HG03432 (cell line): ENCODE measurements around the gene ADAM17.
"Not testable (repeated sequence)": the region's sequence is repeated elsewhere in the genome, so short reads cannot be mapped to it uniquely, and the experiment has no call there.

Experiments used
- ATAC-seq: cut with Tn5 transposase; IDR thresholded peaks from one replicate; pipeline ENCODE4 v1.9.1; 2021; ENCODE audit warnings: mild to moderate bottlenecking, moderate library complexity; ENCODE audit not compliant: unreplicated experiment

The ADAM17 gene

DNA sequence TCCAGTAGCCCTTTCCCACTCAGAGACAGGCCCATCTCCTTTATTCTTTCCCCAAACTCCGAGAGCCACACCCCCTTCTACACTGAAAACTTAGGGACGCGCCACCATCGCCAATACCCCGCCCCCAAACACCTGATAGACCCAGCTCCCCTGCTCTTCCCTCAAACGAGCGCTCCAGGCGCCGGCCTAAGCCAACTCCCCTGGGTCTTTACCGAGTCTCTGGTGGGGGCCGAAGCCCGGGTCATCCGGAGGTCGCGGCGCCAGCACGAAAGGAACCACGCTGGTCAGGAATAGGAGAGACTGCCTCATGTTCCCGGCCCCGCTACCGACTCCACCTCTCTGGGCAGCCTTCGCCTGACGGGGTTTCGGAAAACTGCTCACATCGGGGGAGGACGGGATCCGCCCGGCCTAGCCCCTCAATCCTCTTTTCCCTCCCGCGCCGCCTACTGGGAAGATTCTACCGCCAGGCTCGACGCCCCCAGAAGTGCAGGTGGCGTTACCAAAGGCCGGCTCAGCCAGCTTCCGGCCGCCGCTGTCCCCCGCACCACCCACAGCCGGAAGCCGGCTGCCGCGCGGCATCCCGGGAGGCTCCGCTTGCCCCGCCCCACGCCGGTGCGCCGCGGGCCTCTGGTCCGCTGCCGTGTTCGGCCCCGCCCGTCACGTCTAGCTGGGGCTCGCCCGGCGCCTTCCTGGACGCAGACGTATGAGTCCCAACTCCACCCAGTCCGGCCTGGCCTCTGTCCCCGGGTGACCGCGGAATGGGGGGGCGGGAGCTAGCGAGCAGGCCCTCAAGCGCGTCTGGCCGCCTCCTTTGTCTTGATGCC is at the start of gene ADAM17:
Gene ADAM17, minus strand, starts transcription at position 534 of the 824 bp plus-strand sequence. Its CDS starts 225 bp downstream, at position 309.
- peak; percentile 90 for ATAC-seq

DNA sequence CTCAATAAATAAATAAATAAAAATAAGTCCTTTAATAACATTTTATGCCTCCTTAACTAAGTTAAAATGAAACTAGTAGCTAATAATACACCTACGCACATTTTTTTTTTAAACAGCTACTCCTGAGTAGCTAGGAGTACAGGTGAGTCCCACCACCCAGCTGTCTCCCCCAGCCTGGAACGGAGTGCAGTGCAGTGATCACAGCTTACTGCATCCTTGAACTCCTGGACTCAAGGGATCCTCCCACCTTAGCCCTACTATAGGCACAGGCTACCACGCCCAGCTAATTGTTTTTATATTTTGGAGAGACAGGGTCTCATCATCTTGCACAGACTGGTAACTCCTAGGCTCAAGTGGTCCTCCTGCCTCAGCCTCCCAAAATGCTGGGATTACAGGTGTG is 46.8 kb upstream of the ADAM17 start:
- ATAC-seq = no peak

DNA sequence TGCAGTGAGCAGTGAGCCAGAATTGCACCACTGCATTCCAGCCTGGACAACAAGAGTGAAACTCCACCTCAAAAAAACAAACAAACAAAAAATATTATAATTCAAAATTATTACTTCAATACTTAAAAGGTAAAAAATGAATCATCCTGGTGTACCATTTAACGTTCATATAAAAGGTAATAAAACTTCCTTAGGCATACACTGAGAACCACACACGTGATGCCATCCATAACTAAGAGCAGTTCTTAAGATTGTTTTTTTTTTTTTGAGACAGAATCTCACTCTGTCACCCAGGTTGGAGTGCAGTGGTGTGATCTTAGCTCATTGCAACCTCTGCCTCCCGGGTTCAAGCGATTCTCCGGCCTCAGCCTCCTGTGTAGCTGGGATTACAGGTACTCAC is 45.8 kb upstream of the ADAM17 start:
- no peak for ATAC-seq

DNA sequence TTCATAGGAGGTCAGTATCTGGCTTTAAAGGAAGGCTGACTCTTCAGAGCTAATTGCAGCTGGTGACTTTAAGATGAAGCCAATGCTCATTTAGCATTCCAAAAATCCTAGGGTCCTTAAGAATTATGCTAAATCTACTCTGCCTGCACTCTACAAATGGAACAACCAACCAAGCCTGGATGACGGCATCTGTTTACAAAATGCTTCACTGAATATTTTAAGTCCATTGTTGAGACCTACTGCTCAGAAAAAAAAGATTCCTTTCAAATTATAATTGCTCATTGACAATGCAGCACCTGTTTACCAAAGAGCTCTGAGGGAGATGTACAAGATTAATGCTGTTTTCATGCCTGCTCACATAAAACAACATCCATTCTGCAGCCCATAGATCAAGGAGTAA is 43.8 kb upstream of the ADAM17 start:
- no peak for ATAC-seq

- no peak for ATAC-seq
These were observed 41.1 kb upstream of the ADAM17 start for GRCh38 chr2:9596621-9597311.

DNA sequence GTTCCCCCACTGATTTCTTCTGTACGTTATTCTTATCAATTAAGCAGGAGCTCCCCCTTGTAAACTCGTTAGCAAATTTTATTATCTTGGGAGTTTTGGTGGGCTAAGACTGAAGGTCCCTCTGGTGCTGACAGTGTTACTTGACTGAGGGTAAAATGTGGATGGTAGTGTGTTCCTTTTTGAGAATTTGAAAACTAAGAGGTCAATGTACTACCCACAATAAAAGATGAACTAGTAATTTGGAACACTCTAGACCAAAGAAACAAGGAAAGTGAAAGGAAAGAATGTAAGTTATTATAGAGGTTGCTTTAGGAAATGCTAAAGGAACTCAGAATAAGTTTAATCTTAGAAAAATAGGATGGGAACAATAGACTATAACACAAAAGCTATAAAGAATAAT is 40.1 kb upstream of the ADAM17 start:
- no peak for ATAC-seq

DNA sequence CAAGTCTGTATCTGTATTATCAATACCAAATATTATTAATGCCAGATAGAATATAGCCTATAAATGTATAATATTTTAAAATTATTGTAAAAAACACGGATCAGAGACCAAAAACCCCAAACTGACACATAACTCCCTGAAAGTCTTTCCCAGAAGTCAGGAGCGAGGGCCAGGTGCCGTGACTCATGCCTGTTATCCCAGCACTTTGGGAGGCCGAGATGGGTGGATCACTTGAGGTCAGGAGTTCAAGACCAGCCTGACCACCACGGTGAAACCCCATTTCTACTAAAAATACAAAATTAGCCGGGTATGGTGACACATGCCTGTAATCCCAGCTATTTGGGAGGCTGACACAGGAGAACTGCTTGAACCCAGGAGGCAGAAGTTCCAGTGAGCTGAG is 39.6 kb upstream of the ADAM17 start:
- ATAC-seq = not testable (repeated sequence)

- no peak for ATAC-seq
These were observed 38.9 kb upstream of the ADAM17 start for GRCh38 chr2:9594366-9595054.

- no peak for ATAC-seq
These were observed 38.3 kb upstream of the ADAM17 start for GRCh38 chr2:9593925-9594324.

GRCh38 chr2:9592699-9593098 is 37.1 kb upstream of the ADAM17 start:
- ATAC-seq = no peak

DNA sequence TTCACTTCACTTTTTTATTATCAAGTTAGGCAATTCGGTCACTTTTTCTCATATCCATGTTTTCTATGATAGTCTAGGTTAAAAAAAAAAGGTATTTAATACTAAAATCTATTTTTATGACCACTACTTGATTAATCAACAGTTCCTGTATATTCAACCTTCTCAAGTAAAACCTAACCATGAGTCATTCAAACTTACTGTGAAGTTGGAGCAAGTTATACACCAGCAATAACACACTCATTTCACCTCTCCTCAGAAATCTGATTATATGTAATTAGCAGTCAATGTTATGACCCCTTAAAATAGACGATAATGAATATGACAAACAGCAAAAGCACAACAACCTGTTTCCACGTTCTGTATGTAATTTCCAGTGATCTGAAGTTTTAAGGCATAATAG is 35.0 kb upstream of the ADAM17 start:
- ATAC-seq = no peak

DNA sequence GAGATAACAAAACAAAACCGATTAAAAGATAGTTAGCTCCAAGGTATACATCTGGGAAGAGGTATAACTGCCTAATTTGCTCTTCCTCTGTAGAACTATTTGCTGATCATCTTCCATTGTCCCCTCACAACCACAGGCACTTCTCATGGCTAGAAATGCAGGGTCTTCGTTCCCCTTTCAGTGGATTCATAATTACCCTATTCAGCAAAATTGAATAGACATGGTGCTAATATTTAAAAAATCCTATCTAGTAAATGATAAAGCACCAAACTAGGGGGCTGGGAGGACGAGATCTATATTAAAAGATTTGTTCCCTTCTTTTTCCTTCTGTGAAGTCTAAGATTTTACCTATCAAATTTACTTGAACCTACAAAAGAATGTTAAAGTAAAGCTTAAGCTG is 30.8 kb upstream of the ADAM17 start:
- no peak for ATAC-seq

- no peak for ATAC-seq
These were observed 29.9 kb upstream of the ADAM17 start for GRCh38 chr2:9585486-9585885.

GRCh38 chr2:9584902-9585301 is 29.3 kb upstream of the ADAM17 start:
- ATAC-seq = not testable (repeated sequence)

DNA sequence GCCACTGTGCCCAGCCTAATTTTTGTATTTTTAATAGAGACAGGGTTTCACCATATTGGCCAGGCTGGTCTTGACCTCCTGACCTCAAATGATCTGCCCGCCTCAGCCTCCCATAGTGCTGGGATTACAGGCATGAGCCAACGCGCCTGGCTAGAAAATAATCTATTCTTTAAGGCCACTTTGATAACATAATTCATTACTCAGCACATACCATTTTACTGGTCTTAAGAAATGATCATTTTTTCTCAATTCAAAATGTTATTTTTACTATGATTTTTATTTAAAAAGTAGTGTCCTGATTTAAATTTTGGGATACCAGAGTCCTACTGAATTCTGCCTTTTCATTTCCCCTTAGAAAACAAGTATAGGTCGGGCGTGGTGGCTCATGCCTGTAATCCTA is 27.0 kb upstream of the ADAM17 start:
- ATAC-seq = no peak

GRCh38 chr2:9578467-9579235 is 23.0 kb upstream of the ADAM17 start:
- ATAC-seq = no peak

DNA sequence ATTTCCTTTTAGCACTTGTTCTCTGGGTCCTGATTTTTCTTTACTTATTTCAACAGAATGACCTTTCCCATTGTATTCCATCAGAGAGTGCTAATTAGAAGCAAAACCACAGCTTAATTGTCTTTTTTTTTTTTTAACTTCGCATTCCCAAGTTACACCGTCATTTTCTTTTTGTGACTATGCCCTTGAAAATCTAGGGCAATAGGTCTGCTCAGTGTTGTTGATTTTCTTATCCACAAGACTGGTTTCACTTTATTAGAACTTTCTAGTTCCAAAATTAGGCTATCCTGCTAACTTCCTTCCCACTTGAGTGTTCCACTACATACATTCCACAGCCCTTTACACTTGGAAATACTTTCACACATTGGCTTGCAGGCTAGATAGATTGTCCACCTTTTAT is 18.7 kb upstream of the ADAM17 start:
- no peak for ATAC-seq

DNA sequence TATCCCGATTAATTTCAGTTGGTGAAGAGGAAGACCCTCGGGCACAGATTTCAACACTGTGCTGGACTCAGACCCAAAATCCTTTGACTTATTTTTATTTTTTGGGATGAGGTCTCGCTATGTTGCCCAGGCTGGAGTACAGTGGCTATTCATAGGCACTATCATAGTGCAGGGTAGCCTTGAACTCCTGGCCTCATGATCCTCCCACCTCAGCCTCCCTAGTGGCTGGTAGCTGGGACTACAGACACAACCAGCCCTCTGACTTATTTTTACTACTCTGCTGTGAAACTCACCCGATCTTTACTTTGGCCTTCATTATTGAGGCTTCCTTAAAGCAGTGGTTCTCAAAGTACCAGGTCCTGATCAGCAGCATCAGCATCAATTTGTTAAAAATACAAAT is 18.2 kb upstream of the ADAM17 start:
- ATAC-seq = no peak

GRCh38 chr2:9573013-9573720 is 17.5 kb upstream of the ADAM17 start:
- no peak for ATAC-seq
